GM10266 (cell line): ENCODE data around the gene RASGRF2.
"Not testable (repeated sequence)": the region's sequence is repeated elsewhere in the genome, so short reads cannot be mapped to it uniquely, and the experiment has no call there.

ENCODE experiments used
- DNase-seq: peaks from one replicate; pipeline ENCODE4 v3.0.0; 2012; ENCODE audit errors: extremely low spot score
- TF ChIP-seq, protein P1 (sequence below): IDR thresholded peaks from 2 replicates; pipeline ENCODE4 v1.5.1; 2012; ENCODE audit warnings: mild to moderate bottlenecking, low read depth; ENCODE audit not compliant: control insufficient read depth, insufficient read depth; ENCODE audit errors: missing control alignments

RASGRF2 gene

DNA sequence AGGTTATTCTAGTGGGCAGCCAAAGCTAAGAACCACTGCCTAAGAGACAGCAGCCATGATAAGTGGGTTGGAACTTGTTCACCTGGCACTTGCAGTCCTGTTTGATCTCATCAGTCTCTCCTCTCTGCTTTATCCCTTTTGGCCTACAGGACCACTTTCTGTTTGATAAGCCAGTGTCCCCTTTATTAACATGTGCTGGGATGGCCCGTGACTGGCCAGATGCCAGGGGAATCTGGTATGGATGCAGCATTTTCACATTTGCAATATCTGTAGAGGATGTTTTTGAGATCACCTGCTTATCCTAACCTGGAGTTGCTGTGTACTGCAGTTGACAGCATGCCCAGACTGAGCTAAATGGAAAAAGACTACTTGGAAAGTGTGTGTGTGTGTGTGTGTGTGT, 296.6 kb downstream of the RASGRF2 start:
- TF ChIP-seq, protein P1, sequence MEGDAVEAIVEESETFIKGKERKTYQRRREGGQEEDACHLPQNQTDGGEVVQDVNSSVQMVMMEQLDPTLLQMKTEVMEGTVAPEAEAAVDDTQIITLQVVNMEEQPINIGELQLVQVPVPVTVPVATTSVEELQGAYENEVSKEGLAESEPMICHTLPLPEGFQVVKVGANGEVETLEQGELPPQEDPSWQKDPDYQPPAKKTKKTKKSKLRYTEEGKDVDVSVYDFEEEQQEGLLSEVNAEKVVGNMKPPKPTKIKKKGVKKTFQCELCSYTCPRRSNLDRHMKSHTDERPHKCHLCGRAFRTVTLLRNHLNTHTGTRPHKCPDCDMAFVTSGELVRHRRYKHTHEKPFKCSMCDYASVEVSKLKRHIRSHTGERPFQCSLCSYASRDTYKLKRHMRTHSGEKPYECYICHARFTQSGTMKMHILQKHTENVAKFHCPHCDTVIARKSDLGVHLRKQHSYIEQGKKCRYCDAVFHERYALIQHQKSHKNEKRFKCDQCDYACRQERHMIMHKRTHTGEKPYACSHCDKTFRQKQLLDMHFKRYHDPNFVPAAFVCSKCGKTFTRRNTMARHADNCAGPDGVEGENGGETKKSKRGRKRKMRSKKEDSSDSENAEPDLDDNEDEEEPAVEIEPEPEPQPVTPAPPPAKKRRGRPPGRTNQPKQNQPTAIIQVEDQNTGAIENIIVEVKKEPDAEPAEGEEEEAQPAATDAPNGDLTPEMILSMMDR = no peak
- no peak for DNase-seq

DNA sequence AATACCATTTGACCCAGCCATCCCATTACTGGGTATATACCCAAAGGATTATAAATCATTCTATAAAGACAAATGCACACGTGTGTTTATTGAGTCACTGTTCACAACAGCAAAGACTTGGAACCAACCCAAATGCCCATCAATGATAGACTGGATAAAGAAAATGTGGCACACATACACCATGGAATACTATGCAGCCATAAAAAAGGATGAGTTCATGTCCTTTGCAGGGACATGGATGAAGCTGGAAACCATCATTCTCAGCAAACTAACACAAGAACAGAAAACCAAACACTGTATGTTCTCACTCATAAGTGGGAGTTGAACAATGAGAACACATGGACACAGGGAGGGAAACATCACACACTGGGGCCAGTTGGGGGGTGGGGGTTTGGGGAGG, 302.6 kb downstream of the RASGRF2 start:
- DNase-seq = not testable (repeated sequence)

DNA sequence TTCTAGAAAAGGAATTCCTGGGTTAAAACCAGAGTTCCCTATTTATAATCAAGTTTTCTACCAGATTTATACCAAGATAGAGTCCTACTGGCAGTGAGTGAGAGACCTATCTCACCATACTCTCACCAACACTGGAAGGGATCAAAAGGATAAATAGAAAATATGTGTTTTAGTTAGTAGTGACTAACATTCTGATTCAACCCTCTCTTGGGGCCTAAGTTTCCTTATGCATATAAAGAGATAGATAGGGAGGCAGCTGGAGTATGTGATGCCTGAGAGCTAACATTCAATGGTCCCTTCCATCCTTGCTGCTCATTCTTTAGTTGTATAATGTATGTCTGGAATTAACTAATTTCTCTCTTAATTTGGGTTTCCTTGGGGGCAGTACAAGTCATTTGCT, 304.9 kb downstream of the RASGRF2 start:
- no peak for DNase-seq

DNA sequence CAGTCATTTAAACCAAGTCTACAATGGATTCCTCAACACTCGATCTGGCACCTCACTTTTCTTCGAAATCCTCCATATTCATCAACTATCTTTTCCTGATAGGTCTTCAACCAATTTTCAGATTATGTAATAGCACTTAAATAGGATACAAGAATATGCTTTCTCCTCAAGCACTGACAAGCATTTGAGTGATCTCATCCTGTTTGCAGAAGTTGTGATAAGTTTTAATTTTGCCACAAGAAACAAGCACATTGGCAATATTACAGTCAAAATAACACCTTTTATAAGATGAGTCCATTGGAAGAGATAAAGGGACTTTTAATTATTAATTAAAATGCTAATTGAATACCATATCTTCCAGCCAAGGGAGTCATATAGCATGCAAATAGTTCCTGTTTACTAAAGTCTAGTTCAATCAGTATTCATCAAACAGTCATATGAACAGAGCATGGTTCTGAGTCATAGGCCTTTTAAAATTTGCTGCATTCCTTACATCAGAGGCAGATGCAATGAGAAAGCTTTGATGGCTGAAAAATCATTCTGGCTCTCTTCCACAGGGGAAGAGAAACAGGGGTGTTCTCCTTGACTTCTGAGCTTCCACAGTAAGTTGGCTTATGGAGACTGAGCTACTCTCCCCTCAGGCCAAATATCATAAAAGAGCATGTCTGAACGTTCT, 308.5 kb downstream of the RASGRF2 start:
- TF ChIP-seq, protein P1 = no peak
- DNase-seq = no peak

More for the DNA sequence above, 304.9 kb downstream of the RASGRF2 start:
- TF ChIP-seq, protein P1 = no peak

DNA sequence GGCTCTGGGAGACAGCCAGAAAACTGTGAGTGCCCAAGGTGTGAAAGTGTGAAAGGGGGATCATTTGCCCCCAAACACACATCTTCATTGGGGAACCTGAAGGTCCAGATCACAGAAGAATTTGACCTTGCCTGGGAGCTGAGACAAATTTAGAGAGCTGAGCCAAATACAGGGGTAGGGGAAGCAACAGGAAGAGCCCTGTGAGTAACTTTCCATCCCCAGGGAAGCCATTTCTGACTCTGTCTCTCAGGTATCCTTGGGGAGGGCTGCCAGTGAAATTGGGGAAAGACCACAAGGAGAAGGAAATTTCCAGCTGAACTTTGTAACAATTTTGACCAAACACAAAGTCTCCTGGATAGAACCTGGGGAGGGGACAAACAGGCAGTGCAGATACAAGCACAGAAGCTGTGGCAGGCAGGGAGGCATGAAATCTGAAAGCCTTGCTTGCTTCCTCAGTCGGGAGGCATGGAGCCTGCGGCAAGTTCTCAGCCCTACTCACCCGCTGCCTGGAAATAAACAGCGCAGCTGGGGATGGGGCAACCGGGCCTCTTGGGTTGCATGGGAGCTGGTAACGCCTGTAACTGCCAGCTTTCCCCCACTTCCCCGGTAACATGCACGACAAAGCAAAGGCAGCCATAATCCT, 309.7 kb downstream of the RASGRF2 start:
- no peak for DNase-seq
- TF ChIP-seq, protein P1 = no peak

DNA sequence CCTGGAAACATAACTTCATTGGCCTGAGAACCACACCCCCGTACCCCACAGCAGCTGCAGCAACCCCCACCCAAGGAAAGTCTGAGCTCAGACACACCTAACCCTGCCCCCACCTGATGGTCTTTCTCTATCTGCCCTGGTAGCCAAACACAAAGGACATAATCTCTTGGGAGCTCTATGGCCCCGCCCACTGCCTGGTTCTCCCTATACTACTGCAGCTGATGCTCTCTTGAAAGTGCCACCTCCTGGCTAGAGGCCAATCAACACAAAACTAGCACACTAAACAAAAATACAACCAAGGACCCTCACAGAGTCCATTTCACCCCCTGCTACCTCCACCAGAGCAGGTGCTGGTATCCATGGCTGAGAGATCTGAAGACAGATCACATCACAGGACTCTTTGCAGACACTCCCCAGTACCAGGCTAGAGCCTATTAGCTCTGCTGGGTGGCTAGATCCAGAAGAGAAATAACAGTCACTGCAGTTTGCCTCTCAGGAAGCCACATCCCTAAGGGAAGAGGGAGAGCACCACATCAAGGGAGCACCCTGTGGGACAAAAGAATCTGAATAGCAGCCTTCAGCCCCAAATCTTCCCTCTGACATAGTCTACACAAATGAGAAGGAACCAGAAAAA, 310.3 kb downstream of the RASGRF2 start:
- DNase-seq = not testable (repeated sequence)
